Fibroblast of the aortic adventitia (primary cell): ENCODE results near the gene GID8. TPM values are rescaled to one million over a fixed set of nuclear protein-coding genes. Genes with fewer than 3 reads are reported as not detected.
A peak's percentile ranks its signal among the peaks of the same experiment; 100 is the strongest.

Source experiments
- DNase-seq: peaks from one replicate; pipeline ENCODE4 v3.0.0-alpha.2; 2010; ENCODE audit warnings: low read depth
- H3K4me3 ChIP-seq: 2 replicates; pipeline ENCODE4 v1.5.1; 2011; ENCODE audit warnings: low read depth, mild to moderate bottlenecking, control low read depth, low read length, moderate library complexity
- total RNA-seq: library from RNA; depleted of rRNA; stranded (reverse); fragments of >200 nt; gene quantifications from 2 replicates; pipeline ENCODE4 v1.2.3, GENCODE V29; 2012; ENCODE audit warnings: low replicate concordance
- TF ChIP-seq, protein P1 (sequence below): IDR thresholded peaks from 2 replicates; pipeline ENCODE4 v1.5.1; 2011; ENCODE audit warnings: mild to moderate bottlenecking, low read length, control low read depth, inconsistent platforms; ENCODE audit not compliant: insufficient read depth

Gene GID8
- total RNA-seq, result 27.7 and 35.4 TPM in 2 replicates

DNA sequence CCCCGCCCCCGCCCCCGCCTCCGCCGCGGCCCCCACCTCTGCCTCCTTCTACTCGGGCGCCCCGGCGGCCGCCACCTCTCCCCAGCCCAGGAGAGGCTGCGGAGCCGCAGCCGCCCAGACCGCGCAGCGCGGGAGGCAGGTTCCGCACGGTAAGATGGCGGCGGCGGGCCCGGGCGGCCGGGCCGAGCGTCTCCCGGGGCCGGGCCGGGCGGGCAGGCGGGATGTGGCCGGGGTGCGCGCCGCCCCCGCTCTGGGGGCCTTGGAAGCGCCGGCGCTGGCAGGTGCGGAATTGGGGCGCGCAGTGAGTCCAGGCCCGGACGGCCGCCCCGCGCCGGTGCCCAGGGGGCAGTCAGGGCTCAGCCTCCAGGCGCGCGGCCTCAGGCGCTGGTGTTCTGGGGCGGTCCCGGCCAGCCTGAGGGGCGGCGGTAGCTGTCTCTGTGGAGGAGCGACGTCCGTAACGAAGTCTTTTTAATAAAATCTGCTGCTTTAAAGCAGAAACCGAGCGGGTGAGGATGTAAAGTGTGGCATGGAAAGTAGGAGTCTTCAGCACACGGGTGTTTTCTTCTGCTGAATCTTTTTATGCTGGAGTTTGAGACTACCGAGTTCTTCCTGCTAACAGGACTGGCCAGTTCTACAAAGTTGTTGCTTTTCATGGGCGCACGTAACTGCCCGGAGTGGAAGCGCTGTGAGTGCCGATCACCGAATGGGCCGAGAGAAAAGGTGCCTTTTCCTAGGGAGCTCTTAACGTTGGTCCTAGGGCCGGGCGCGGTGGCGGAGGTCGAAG lies at the start of gene GID8:
GID8 (plus strand) TSS at position 43 of the 784 bp plus-strand sequence. CDS start 3,356 bp downstream, outside the sequence.
- TF ChIP-seq, protein P1, sequence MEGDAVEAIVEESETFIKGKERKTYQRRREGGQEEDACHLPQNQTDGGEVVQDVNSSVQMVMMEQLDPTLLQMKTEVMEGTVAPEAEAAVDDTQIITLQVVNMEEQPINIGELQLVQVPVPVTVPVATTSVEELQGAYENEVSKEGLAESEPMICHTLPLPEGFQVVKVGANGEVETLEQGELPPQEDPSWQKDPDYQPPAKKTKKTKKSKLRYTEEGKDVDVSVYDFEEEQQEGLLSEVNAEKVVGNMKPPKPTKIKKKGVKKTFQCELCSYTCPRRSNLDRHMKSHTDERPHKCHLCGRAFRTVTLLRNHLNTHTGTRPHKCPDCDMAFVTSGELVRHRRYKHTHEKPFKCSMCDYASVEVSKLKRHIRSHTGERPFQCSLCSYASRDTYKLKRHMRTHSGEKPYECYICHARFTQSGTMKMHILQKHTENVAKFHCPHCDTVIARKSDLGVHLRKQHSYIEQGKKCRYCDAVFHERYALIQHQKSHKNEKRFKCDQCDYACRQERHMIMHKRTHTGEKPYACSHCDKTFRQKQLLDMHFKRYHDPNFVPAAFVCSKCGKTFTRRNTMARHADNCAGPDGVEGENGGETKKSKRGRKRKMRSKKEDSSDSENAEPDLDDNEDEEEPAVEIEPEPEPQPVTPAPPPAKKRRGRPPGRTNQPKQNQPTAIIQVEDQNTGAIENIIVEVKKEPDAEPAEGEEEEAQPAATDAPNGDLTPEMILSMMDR, result no peak
- peak within 1 kb of the TSS; percentile 93 for H3K4me3 ChIP-seq
- peak; percentile 48 for DNase-seq

DNA sequence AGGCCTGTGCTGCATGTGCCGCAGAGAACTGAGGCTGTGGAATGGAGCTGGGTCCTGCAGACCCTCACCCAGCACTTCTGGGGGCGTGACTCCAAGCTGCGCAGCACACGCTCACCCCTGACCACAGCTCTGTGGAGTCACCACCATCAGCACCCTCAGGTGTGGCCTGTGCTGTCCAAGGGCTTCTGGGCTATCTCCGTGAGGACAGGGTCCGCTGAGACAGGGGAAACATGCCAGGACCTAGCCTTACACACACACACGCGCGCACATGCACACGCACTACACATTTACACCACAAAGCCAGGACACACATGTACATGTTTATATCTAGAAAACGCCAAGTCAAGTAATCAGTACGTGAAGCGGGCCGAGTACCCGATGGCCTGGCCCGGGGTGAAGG lies 49.5 kb upstream of the GID8 start:
- DNase-seq, result no peak

DNA sequence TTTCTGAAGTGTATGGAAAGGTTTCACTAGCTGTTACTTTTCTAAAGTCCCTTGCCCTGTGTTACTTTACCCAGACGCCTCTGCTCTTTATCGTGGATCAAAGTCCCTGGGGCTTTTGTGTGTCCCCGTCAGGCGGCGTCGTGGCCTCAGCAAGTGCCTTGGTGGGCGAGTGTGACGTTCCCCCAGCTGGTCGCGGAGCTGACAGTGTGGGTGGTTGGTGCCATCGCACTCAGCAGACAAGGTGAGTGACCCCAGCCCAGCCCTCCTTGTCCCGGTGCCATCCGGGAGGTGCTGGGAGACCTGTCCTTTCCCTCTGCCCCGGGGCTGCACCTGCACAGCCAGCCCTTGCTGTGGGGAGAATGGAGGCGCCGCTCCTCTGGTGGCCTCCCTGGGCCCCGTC lies 49.0 kb upstream of the GID8 start:
- DNase-seq, result no peak
- TF ChIP-seq, protein P1, result no peak
- no peak overlapping the region for H3K4me3 ChIP-seq

More for the DNA sequence above, 49.5 kb upstream of the GID8 start:
- TF ChIP-seq, protein P1, result no peak
- H3K4me3 ChIP-seq, result no peak overlapping the region

DNA sequence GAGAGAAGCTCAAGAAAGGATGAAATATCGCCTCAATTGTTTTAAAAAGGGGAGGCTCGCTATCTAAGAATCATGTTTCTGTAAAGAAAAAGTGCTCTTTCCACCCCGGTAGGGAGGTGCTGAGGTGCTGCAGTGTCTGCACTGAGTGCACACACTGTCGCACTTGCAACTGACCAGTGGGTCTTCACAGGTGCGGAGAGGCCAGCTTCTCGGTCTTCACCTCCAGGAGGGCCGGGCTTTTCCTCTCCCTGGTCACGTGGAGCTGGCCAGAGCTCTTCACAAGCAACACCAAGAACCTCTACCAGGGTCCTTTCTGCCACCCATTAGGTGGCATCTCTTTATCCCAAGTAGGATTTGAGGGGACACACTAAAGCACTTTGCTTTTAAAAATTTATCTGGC lies 48.5 kb upstream of the GID8 start:
- TF ChIP-seq, protein P1, result no peak
- no peak for DNase-seq
- no peak overlapping the region for H3K4me3 ChIP-seq

DNA sequence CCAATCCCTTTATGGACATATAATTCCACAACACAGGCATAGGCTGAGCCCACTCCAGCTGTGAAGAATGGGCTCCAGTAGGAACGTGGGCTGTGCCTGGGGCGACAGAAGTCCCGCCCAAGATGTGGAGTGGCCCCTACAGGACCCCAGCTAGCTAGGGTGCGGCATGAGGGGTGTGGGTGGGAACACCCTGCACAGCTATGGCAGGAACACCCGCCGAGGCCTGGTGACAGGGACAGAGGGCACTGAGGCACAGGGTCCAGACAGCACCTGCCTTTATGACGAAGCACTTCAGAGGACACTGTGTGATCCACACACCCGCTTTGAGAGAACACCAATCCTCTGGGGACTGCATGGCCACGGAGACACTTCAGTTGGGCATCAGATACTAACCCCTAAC lies 48.1 kb upstream of the GID8 start:
- H3K4me3 ChIP-seq, result no peak overlapping the region
- no peak for DNase-seq
- TF ChIP-seq, protein P1, result no peak

DNA sequence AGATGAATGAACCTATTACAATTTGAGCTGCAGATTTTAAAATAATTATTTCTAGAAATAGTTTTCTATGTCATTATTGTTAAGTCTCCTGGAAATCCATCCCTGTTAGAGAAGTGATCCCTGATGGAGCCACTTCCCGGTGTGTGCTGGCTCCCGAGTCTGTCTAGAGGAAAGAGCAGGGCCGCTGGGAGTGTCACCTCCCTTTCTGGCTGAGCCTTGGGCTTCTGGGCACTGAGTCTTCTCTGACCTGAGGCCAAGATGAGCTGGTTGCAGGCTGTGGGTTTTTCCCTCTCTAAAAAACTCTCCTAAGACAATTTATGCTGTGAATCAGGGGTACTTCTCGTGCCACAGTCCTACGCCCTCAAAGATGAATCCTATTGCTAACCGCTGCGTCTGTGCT lies 47.5 kb upstream of the GID8 start:
- TF ChIP-seq, protein P1, result no peak
- no peak overlapping the region for H3K4me3 ChIP-seq
- DNase-seq, result no peak
